ENCODE data around the gene CACNB2. TPM values are rescaled to one million over a fixed set of nuclear protein-coding genes. Genes with fewer than 3 reads are reported as not detected.

The CACNB2 gene
- total RNA-seq, 1 experiment from 2014 or later = not detected

GRCh38 chr10:18197706-18198105 is 57.5 kb downstream of the CACNB2 start:
- DNase-seq = no peak
- intact Hi-C loops (cut with micrococcal nuclease; ENCODE audit: unreplicated experiment) = no loop called here
- BruUV-seq (replicated peaks) = no TSS peak
- CTCF ChIA-PET = no interaction called here
- no peaks in the 10 kb centered on the region for H3K36me3 Mint-ChIP-seq (ENCODE audit: insufficient read depth, unreplicated experiment)
- H3K4me3 Mint-ChIP-seq (ENCODE audit: low read depth, unreplicated experiment) = no peak overlapping the region
- H3K9me3 Mint-ChIP-seq (ENCODE audit: low read depth, unreplicated experiment) = no peaks in the 10 kb centered on the region
- H3K27me3 Mint-ChIP-seq (ENCODE audit: unreplicated experiment) = no peaks in the 10 kb centered on the region
- no peak for TF ChIP-seq CTCF (IDR thresholded peaks at IDR 0.05; ENCODE audit: unreplicated experiment)
- H3K27ac Mint-ChIP-seq (ENCODE audit: unreplicated experiment) = no peak overlapping the region
- no peaks in the 10 kb centered on the region for H3K4me1 Mint-ChIP-seq (ENCODE audit: low read depth, unreplicated experiment)

GRCh38 chr10:18201877-18202276 is 61.7 kb downstream of the CACNB2 start:
- H3K36me3 Mint-ChIP-seq (ENCODE audit: insufficient read depth, unreplicated experiment) = no peaks in the 10 kb centered on the region
- H3K4me3 Mint-ChIP-seq (ENCODE audit: low read depth, unreplicated experiment) = no peak overlapping the region
- BruUV-seq (replicated peaks) = no TSS peak
- CTCF ChIA-PET = no interaction called here
- TF ChIP-seq CTCF (IDR thresholded peaks at IDR 0.05; ENCODE audit: unreplicated experiment) = no peak
- intact Hi-C loops (cut with micrococcal nuclease; ENCODE audit: unreplicated experiment) = no loop called here
- no peaks in the 10 kb centered on the region for H3K9me3 Mint-ChIP-seq (ENCODE audit: low read depth, unreplicated experiment)
- peaks cover 14% of the 10 kb centered on the region for H3K27me3 Mint-ChIP-seq (ENCODE audit: unreplicated experiment)
- H3K4me1 Mint-ChIP-seq (ENCODE audit: low read depth, unreplicated experiment) = no peaks in the 10 kb centered on the region
- no peak for DNase-seq
- no peak overlapping the region for H3K27ac Mint-ChIP-seq (ENCODE audit: unreplicated experiment)

- peaks cover 15% of the 10 kb centered on the region for H3K27me3 Mint-ChIP-seq (ENCODE audit: unreplicated experiment)
- CTCF ChIA-PET = no interaction called here
- BruUV-seq (replicated peaks) = no TSS peak
- H3K36me3 Mint-ChIP-seq (ENCODE audit: insufficient read depth, unreplicated experiment) = no peaks in the 10 kb centered on the region
- no peak for DNase-seq
- H3K4me1 Mint-ChIP-seq (ENCODE audit: low read depth, unreplicated experiment) = no peaks in the 10 kb centered on the region
- no peaks in the 10 kb centered on the region for H3K9me3 Mint-ChIP-seq (ENCODE audit: low read depth, unreplicated experiment)
- no peak overlapping the region for H3K4me3 Mint-ChIP-seq (ENCODE audit: low read depth, unreplicated experiment)
- H3K27ac Mint-ChIP-seq (ENCODE audit: unreplicated experiment) = no peak overlapping the region
- intact Hi-C loops (cut with micrococcal nuclease; ENCODE audit: unreplicated experiment) = no loop called here
- no peak for TF ChIP-seq CTCF (IDR thresholded peaks at IDR 0.05; ENCODE audit: unreplicated experiment)
Observed at GRCh38 chr10:18202680-18203460, 62.6 kb downstream of the CACNB2 start.

GRCh38 chr10:18203471-18203870 is 63.2 kb downstream of the CACNB2 start:
- peaks cover 15% of the 10 kb centered on the region for H3K27me3 Mint-ChIP-seq (ENCODE audit: unreplicated experiment)
- H3K36me3 Mint-ChIP-seq (ENCODE audit: insufficient read depth, unreplicated experiment) = no peaks in the 10 kb centered on the region
- H3K4me1 Mint-ChIP-seq (ENCODE audit: low read depth, unreplicated experiment) = no peaks in the 10 kb centered on the region
- no TSS peak for BruUV-seq (replicated peaks)
- CTCF ChIA-PET = no interaction called here
- no peaks in the 10 kb centered on the region for H3K9me3 Mint-ChIP-seq (ENCODE audit: low read depth, unreplicated experiment)
- no peak for TF ChIP-seq CTCF (IDR thresholded peaks at IDR 0.05; ENCODE audit: unreplicated experiment)
- no peak for DNase-seq
- H3K4me3 Mint-ChIP-seq (ENCODE audit: low read depth, unreplicated experiment) = no peak overlapping the region
- intact Hi-C loops (cut with micrococcal nuclease; ENCODE audit: unreplicated experiment) = no loop called here
- no peak overlapping the region for H3K27ac Mint-ChIP-seq (ENCODE audit: unreplicated experiment)

All from Calu3 (cell line).